HG02759 (cell line): ENCODE measurements around the gene CALHM3.
"Not testable (repeated sequence)": the region's sequence is repeated elsewhere in the genome, so short reads cannot be mapped to it uniquely, and the experiment has no call there.

Experiments used
- ATAC-seq: cut with Tn5 transposase; IDR thresholded peaks from one replicate; pipeline ENCODE4 v1.9.1; 2021; ENCODE audit warnings: mild to moderate bottlenecking, moderate library complexity; ENCODE audit not compliant: unreplicated experiment

The CALHM3 gene

GRCh38 chr10:103502849-103503660 lies 24.0 kb upstream of the CALHM3 start:
- ATAC-seq = no peak

GRCh38 chr10:103501186-103501585 lies 22.1 kb upstream of the CALHM3 start:
- ATAC-seq = no peak

DNA sequence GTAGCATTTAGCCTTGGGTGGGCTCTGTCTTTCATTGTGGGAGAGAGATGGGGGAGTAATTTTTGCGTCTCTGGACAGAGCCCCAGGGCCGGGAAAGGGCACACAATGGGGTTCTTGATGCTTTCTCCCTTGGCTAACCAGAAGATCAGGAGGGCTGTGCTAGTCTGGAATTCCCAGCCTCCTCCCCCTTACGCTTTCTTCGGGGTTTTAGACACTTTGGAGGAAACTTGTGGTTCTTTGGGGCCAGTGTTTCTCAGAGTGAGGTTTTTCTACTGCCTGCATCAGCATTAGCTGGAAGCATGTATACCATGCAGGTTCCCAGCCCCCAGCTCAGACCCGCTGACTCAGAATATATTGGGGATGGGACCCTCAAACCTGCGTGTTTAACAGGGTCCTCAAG lies 21.4 kb upstream of the CALHM3 start:
- ATAC-seq = no peak

- no peak for ATAC-seq
These were observed 20.8 kb upstream of the CALHM3 start for GRCh38 chr10:103499881-103500280.

GRCh38 chr10:103498936-103499638 lies 20.0 kb upstream of the CALHM3 start:
- no peak for ATAC-seq

- ATAC-seq = no peak
These were observed 18.3 kb upstream of the CALHM3 start for GRCh38 chr10:103497161-103497915.

- no peak for ATAC-seq
These were observed 16.3 kb upstream of the CALHM3 start for GRCh38 chr10:103495321-103495720.

GRCh38 chr10:103493916-103494877 lies 15.2 kb upstream of the CALHM3 start:
- no peak for ATAC-seq

DNA sequence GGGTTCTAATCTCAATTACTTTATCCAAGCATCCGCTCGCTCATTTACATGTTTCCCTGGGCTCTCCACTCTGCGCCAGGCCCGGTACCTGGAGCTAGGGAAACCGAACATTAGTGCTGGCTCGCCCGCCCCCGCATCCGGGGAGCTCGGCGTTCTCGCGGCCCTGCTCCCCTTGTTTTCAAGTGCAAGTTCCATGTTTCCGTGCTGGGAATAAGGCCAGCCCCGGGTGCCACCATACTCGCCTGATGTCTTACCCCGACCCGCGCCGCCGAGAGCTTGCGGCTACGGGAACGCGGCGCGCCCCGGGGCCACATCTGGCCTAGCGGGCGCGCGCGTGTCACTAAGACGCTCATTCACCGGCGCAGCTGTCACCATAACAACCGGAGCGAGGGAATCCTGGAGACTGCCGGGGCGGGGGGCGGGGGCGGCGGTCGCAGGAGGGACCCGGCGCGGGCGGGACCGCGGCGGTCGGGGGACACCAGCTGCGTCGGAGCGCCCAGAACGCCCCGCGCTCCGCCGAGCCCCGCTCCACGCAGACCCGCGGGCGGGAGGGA lies 14.4 kb upstream of the CALHM3 start, which contains the start of gene NEURL1:
TSS of gene NEURL1 (plus strand) at position 344 of the 554 bp plus-strand sequence. CDS start 683 bp downstream, outside the sequence.
- no peak for ATAC-seq

- ATAC-seq = no peak
These were observed 13.7 kb upstream of the CALHM3 start for GRCh38 chr10:103492655-103493261.

GRCh38 chr10:103491729-103492364 lies 12.8 kb upstream of the CALHM3 start:
- no peak for ATAC-seq

- peak; percentile 14 for ATAC-seq
These were observed 11.9 kb upstream of the CALHM3 start for GRCh38 chr10:103490986-103491314.

- ATAC-seq = no peak
These were observed 8.3 kb upstream of the CALHM3 start for GRCh38 chr10:103487410-103487708.

GRCh38 chr10:103486635-103487409 lies 7.8 kb upstream of the CALHM3 start:
- not testable (repeated sequence) for ATAC-seq

GRCh38 chr10:103481974-103482531 lies 3.0 kb upstream of the CALHM3 start:
- ATAC-seq = no peak

GRCh38 chr10:103480521-103480920 lies 1.5 kb upstream of the CALHM3 start:
- no peak for ATAC-seq

GRCh38 chr10:103478671-103479070 lies 369 bp downstream of the CALHM3 start:
- ATAC-seq = no peak

GRCh38 chr10:103476046-103476768 lies 2.8 kb downstream of the CALHM3 start:
- ATAC-seq = peak; percentile 44
